H1 (cell line): ENCODE results near the gene KDELR1. TPM values are rescaled to one million over a fixed set of nuclear protein-coding genes. Genes with fewer than 3 reads are reported as not detected.

Source experiments
- CTCF ChIA-PET: fragments of 300-600 bp; sonication (Branson Sonifier 250); formaldehyde crosslinking; loops from one replicate; lab custom pipeline; 2021; ENCODE audit not compliant: partially characterized antibody; lab: Charles Lee
- POLR2A ChIA-PET: fragments of 300-600 bp; sonication (Branson Sonifier 250); formaldehyde crosslinking; loops from one replicate; lab custom pipeline; 2021; ENCODE audit warnings: inconsistent platforms; ENCODE audit not compliant: partially characterized antibody; lab: Charles Lee
- DNase-seq, 2 experiments: peaks; one replicate each; pipeline versions ENCODE4 v3.0.0 to v3.0.0-alpha.2; 2010 to 2022; ENCODE audit warnings: low spot score in 2 of 2, low read depth in 1 of 2, mixed read lengths in 1 of 2
- FAIRE-seq: peaks from 2 replicates; lab custom pipeline; 2011; peaks lifted over from hg19 to GRCh38; lab: Jason Lieb, UNC
- H2AFZ ChIP-seq: 2 replicates; pipeline ENCODE4 v1.8.1; 2012; ENCODE audit warnings: low read length, inconsistent platforms
- H2AK5ac ChIP-seq: 2 replicates; pipeline ENCODE4 v1.6.1; 2013; ENCODE audit warnings: low read depth, low read length
- H2BK120ac ChIP-seq: replicated peaks from 2 replicates; pipeline ENCODE3; 2013; ENCODE audit warnings: low read depth, low read length, inconsistent platforms
- H2BK12ac ChIP-seq: 2 replicates; pipeline ENCODE4 v1.6.1; 2013; ENCODE audit warnings: low read depth, low read length
- H2BK15ac ChIP-seq: 2 replicates; pipeline ENCODE4 v1.6.1; 2013; ENCODE audit warnings: low read length
- H2BK20ac ChIP-seq: 2 replicates; pipeline ENCODE4 v1.6.1; 2013; ENCODE audit warnings: low read length
- H2BK5ac ChIP-seq: 2 replicates; pipeline ENCODE4 v1.6.1; 2013; ENCODE audit warnings: low read depth, low read length
- H3K14ac ChIP-seq: 2 replicates; pipeline ENCODE4 v1.6.1; 2013; ENCODE audit warnings: inconsistent platforms; ENCODE audit not compliant: insufficient read length
- H3K18ac ChIP-seq: 2 replicates; pipeline ENCODE4 v1.6.1; 2013; ENCODE audit warnings: low read length; ENCODE audit errors: extremely low read depth
- H3K23ac ChIP-seq: 2 replicates; pipeline ENCODE4 v1.6.1; 2013; ENCODE audit warnings: inconsistent platforms; ENCODE audit not compliant: insufficient read length
- H3K23me2 ChIP-seq: 2 replicates; pipeline ENCODE4 v1.6.1; 2013; ENCODE audit warnings: low read depth, low read length
- H3K27ac ChIP-seq: 2 replicates; pipeline ENCODE4 v1.6.1; 2011; ENCODE audit warnings: low read depth, low read length, inconsistent platforms
- H3K27me3 ChIP-seq, 4 experiments: replicated peaks in 1 of 4; 1 replicate in 1 of 4; 2 replicates in 3 of 4; pipeline versions ENCODE4 v1.6.1 to v1.8.1; 2011 to 2013; ENCODE audit warnings: low read length in 3 of 4, mild to moderate bottlenecking in 3 of 4, inconsistent platforms in 2 of 4, mixed read lengths in 2 of 4, moderate library complexity in 1 of 4; ENCODE audit not compliant: control insufficient read depth in 3 of 4, insufficient read depth in 3 of 4; ENCODE audit errors: extremely low read depth in 1 of 4
- H3K36me3 ChIP-seq, 4 experiments: 2 replicates each; pipeline versions ENCODE4 v1.6.1 to v1.8.1; 2011 to 2013; ENCODE audit warnings: mild to moderate bottlenecking in 4 of 4, low read length in 3 of 4, moderate library complexity in 2 of 4, control low read depth in 1 of 4, inconsistent platforms in 1 of 4; ENCODE audit not compliant: insufficient read depth in 4 of 4, control insufficient read depth in 2 of 4
- H3K4ac ChIP-seq: replicated peaks from 2 replicates; pipeline ENCODE3; 2013; ENCODE audit warnings: low read length, low read depth, mixed read lengths, inconsistent platforms; ENCODE audit not compliant: insufficient read length
- H3K4me1 ChIP-seq, 4 experiments: replicated peaks in 1 of 4; 1 replicate in 1 of 4; 2 replicates in 3 of 4; pipeline versions ENCODE4 v1.6.1 to v1.8.1; 2011 to 2013; ENCODE audit warnings: low read length in 3 of 4, inconsistent platforms in 2 of 4, mixed read lengths in 1 of 4; ENCODE audit not compliant: insufficient read depth in 4 of 4, control insufficient read depth in 3 of 4
- H3K4me2 ChIP-seq, 2 experiments: 2 replicates each; pipeline versions ENCODE4 v1.6.1 to v1.8.1; 2011 to 2013; ENCODE audit warnings: low read depth in 2 of 2, low read length in 2 of 2, control low read depth in 1 of 2, inconsistent platforms in 1 of 2, mild to moderate bottlenecking in 1 of 2; ENCODE audit not compliant: insufficient read depth in 1 of 2
- H3K4me3 ChIP-seq, 4 experiments: fragments of 200-600, 300-600 bp in 1 of 4; sonication (generic), shearing (Covaris generic), sonication (Bioruptor Twin) in 1 of 4; 2 replicates each; pipeline versions ENCODE4 v1.5.1 to v1.8.1; 2011 to 2016; ENCODE audit warnings: low read length in 4 of 4, low read depth in 3 of 4, control low read depth in 2 of 4, inconsistent platforms in 2 of 4, mild to moderate bottlenecking in 2 of 4, mixed read lengths in 1 of 4, moderate library complexity in 1 of 4; ENCODE audit not compliant: insufficient read depth in 2 of 4; ENCODE audit errors: extremely low read depth in 1 of 4
- H3K56ac ChIP-seq: replicated peaks from 2 replicates; pipeline ENCODE3; 2013; ENCODE audit warnings: low read depth, mild to moderate bottlenecking, mixed read lengths, low read length, inconsistent platforms; ENCODE audit not compliant: insufficient read length
- H3K79me1 ChIP-seq: 2 replicates; pipeline ENCODE4 v1.6.1; 2013; ENCODE audit warnings: low read depth, low read length, control low read depth
- H3K79me2 ChIP-seq, 2 experiments: 2 replicates each; pipeline versions ENCODE4 v1.6.1 to v1.8.1; 2012 to 2013; ENCODE audit warnings: low read length in 2 of 2, mild to moderate bottlenecking in 2 of 2, inconsistent platforms in 1 of 2; ENCODE audit not compliant: insufficient read depth in 2 of 2, control insufficient read depth in 1 of 2
- H3K9ac ChIP-seq, 4 experiments: replicated peaks in 1 of 4; 1 replicate in 1 of 4; 2 replicates in 3 of 4; pipeline versions ENCODE4 v1.6.1 to v1.8.1; 2011 to 2013; ENCODE audit warnings: low read depth in 3 of 4, low read length in 3 of 4, control low read depth in 2 of 4, mild to moderate bottlenecking in 2 of 4, moderate library complexity in 2 of 4, inconsistent platforms in 1 of 4; ENCODE audit errors: extremely low read depth in 1 of 4
- H3K9me3 ChIP-seq, 2 experiments: 2 replicates each; pipeline versions ENCODE4 v1.6.1 to v1.8.1; 2012 to 2013; ENCODE audit warnings: mild to moderate bottlenecking in 2 of 2, moderate library complexity in 2 of 2, control low read depth in 1 of 2, inconsistent platforms in 1 of 2, low read depth in 1 of 2, low read length in 1 of 2, mixed read lengths in 1 of 2; ENCODE audit not compliant: insufficient read depth in 2 of 2
- H4K20me1 ChIP-seq, 2 experiments: replicated peaks in 1 of 2; 2 replicates each; pipeline versions ENCODE3 to v1.8.1; 2011 to 2013; ENCODE audit warnings: inconsistent platforms in 2 of 2, low read length in 2 of 2, mild to moderate bottlenecking in 1 of 2; ENCODE audit not compliant: insufficient read depth in 2 of 2, control insufficient read depth in 1 of 2
- H4K5ac ChIP-seq: 2 replicates; pipeline ENCODE4 v1.6.1; 2013; ENCODE audit warnings: low read length, low read depth, mixed read lengths, inconsistent platforms; ENCODE audit not compliant: insufficient read length
- H4K8ac ChIP-seq: 2 replicates; pipeline ENCODE4 v1.8.0; 2013; ENCODE audit warnings: mild to moderate bottlenecking, moderate library complexity, low read length, inconsistent platforms; ENCODE audit not compliant: insufficient read depth; ENCODE audit errors: extremely low read depth
- H4K91ac ChIP-seq: replicated peaks from 2 replicates; pipeline ENCODE3; 2013; ENCODE audit warnings: low read length, mixed read lengths, inconsistent platforms; ENCODE audit not compliant: insufficient read length
- BACH1 ChIP-seq: IDR thresholded peaks from 2 replicates; pipeline ENCODE4 v1.6.1; 2012; ENCODE audit warnings: low read length, improper control_type of control experiment
- BRCA1 ChIP-seq: IDR thresholded peaks from 2 replicates; pipeline ENCODE4 v1.6.1; 2012; ENCODE audit warnings: low read depth, low read length, improper control_type of control experiment
- CBX8 ChIP-seq: fragments of 300-800, 300-1000 bp; sonication (generic); IDR thresholded peaks from 2 replicates; pipeline ENCODE4 v1.7.1; 2016; ENCODE audit warnings: low read depth, low read length, borderline replicate concordance
- CHD2 ChIP-seq: IDR thresholded peaks from 2 replicates; pipeline ENCODE4 v1.6.1; 2012; ENCODE audit warnings: low read length, improper control_type of control experiment
- KDM4A ChIP-seq: IDR thresholded peaks from one replicate; pipeline ENCODE4 v1.7.1; 2012; ENCODE audit warnings: low read depth, mild to moderate bottlenecking, moderate library complexity, low read length, inconsistent platforms; ENCODE audit not compliant: severe bottlenecking
- RAD21 ChIP-seq, 2 experiments: IDR thresholded peaks in 1 of 2; conservative IDR thresholded peaks in 1 of 2; 2 replicates each; pipeline ENCODE4 v1.6.1; 2011; ENCODE audit warnings: low read depth in 2 of 2, low read length in 2 of 2, improper control_type of control experiment in 1 of 2, inconsistent platforms in 1 of 2, mild to moderate bottlenecking in 1 of 2, moderate library complexity in 1 of 2
- SRF ChIP-seq: IDR thresholded peaks from 2 replicates; pipeline ENCODE4 v1.6.1; 2011; ENCODE audit warnings: mild to moderate bottlenecking, low read depth, low read length, moderate library complexity
- SUZ12 ChIP-seq: fragments of 200-600 bp; sonication (generic); IDR thresholded peaks from 2 replicates; pipeline ENCODE4 v1.6.1; 2012; ENCODE audit warnings: mild to moderate bottlenecking, inconsistent platforms, low read length, moderate library complexity, mixed read lengths
- TEAD4 ChIP-seq: IDR thresholded peaks from 2 replicates; pipeline ENCODE4 v1.6.1; 2012; ENCODE audit warnings: low read depth, low read length, inconsistent platforms, mixed read lengths
- WGBS, 2 experiments: shearing (Covaris generic) in 1 of 2; methylation state at CpG; one replicate each; pipeline versions ENCODE4 v1.1.6 to v1.1.7; 2013 to 2015; ENCODE audit warnings: low lambda C conversion rate in 2 of 2, mixed read lengths in 2 of 2, inconsistent platforms in 1 of 2, low coverage in 1 of 2, missing lambda C conversion rate in 1 of 2; ENCODE audit not compliant: insufficient replicate concordance in 2 of 2, insufficient coverage in 1 of 2, insufficient read length in 1 of 2; ENCODE audit errors: extremely low coverage in 1 of 2, missing lambda C conversion rate in 1 of 2; 5-methylcytosine and 5-hydroxymethylcytosine counted together
- polyA plus RNA-seq, 7 experiments: library from polyadenylated mRNA; depleted of rRNA in 3 of 7; stranded (reverse) in 5 of 7; unstranded in 2 of 7; fragments of >200 nt in 5 of 7; fragments of 200-250 nt in 2 of 7; gene quantifications; 1 replicate in 5 of 7; 2 replicates in 1 of 7; 4 replicates in 1 of 7; pipeline versions ENCODE4 v1.2.1 to v1.2.3, GENCODE V29; 2011 to 2013; ENCODE audit warnings: missing spikeins in 2 of 7, mixed read lengths in 2 of 7
- total RNA-seq: library from RNA; stranded (reverse); fragmentation: NEBNext Ultra II Directional; extraction: Animal tissue kit (Norgen Biotek cat#: 25700); gene quantifications from 2 replicates; pipeline ENCODE4 v1.2.1, GENCODE V29; 2021
- TF ChIP-seq, protein P1 (sequence below): IDR thresholded peaks from 2 replicates; pipeline ENCODE4 v1.6.1; 2012; ENCODE audit warnings: inconsistent platforms
- TF ChIP-seq, protein P2 (sequence below): IDR thresholded peaks from 2 replicates; pipeline ENCODE4 v1.6.1; 2012; ENCODE audit warnings: low read length, inconsistent platforms

Gene KDELR1
- total and polyA plus RNA-seq, 2 of the 8 experiments (the other 6 are each of a cell fraction or from before 2014, with no cell fraction given): 225 to 231 TPM

DNA sequence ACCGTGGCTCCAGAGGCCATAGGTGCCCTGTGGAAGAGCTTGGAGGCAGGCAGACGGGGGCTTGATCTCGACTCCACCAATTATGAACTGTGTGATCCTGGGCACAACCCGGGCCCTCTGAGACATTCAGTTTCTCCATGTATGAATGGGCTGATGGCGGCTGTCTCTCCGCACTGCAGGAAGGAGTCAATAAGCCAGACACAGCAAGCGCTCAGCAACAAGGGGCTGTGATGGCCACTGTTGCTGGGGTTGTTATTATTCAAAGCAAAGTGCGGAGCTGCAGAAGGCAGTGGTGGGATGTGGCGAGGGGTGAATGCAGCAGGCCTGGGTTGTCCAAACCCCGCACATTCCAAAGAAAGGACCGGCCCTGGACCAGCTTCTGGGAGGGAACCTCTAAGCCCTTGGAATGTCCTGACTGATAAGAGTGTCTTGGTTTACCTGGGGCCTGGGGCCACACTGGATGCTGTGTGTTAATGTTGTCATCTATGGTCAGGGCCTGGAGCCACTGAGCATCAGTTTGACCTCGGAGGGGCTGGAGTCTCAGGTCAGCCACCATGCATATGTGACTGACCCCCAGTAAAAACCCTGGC lies 35.9 kb downstream of the KDELR1 start:
- no peaks in the 10 kb centered on the region for H3K79me2 ChIP-seq
- no peak overlapping the region for H3K56ac ChIP-seq
- no peak overlapping the region for H3K9ac ChIP-seq
- 91% methylated on average over 12 of the region's 12 CpGs; no CpG with 5 or more reads in 1 of the 2 experiments for WGBS, 2 experiments
- DNase-seq (no peak), FAIRE-seq (no peak)
- no peak overlapping the region for H3K4me2 ChIP-seq
- no peak overlapping the region for H3K14ac ChIP-seq
- no peaks in the 10 kb centered on the region for H3K27me3 ChIP-seq
- H3K23me2 ChIP-seq: no peaks in the 10 kb centered on the region
- no peak overlapping the region for H3K4me3 ChIP-seq
- H4K8ac ChIP-seq: no peak overlapping the region
- no peak overlapping the region for H2BK120ac ChIP-seq
- no peak overlapping the region for H2AFZ ChIP-seq
- H3K23ac ChIP-seq: no peak overlapping the region
- no peak overlapping the region for H4K91ac ChIP-seq
- POLR2A ChIA-PET: interaction anchor here (1.2 to 1.3 kb wide), 3 partner anchors 36 to 276 kb away, joined by 3 to 4 read pairs (median 3); partner anchors contain the start of gene KDELR1
- H3K79me1 ChIP-seq: no peaks in the 10 kb centered on the region
- H3K4ac ChIP-seq: no peak overlapping the region
- H3K27ac ChIP-seq: no peak overlapping the region; the same call in 1 of the 2 replicates
- no peak overlapping the region for H2BK5ac ChIP-seq
- H4K5ac ChIP-seq: no peak overlapping the region
- no peak overlapping the region for H2BK20ac ChIP-seq
- no peaks in the 10 kb centered on the region for H3K36me3 ChIP-seq
- H3K9me3 ChIP-seq: no peaks in the 10 kb centered on the region
- H3K4me1 ChIP-seq: no peaks in the 10 kb centered on the region
- H3K18ac ChIP-seq: no peak overlapping the region
- no peak overlapping the region for H2AK5ac ChIP-seq
- H4K20me1 ChIP-seq: no peaks in the 10 kb centered on the region
- CTCF ChIA-PET: interaction anchor here (0.9 to 2.1 kb wide), 4 partner anchors 35 to 131 kb away, joined by 3 to 5 read pairs (median 4); partner anchors contain the start of gene KDELR1
- H2BK15ac ChIP-seq: no peak overlapping the region
- H2BK12ac ChIP-seq: no peak overlapping the region
- TF ChIP-seq CHD2 (no peak), SUZ12 (no peak), CBX8 (no peak), BRCA1 (no peak), SRF (no peak), RAD21 (IDR thresholded peaks at IDR 0.05 in 1 of 2, conservative IDR thresholded peaks at IDR 0.05 in 1 of 2; ENCODE audit: low read depth in 2 of 2, low read length in 2 of 2) (no peak), KDM4A (no peak), TEAD4 (no peak), BACH1 (no peak)
- TF ChIP-seq, protein P1, sequence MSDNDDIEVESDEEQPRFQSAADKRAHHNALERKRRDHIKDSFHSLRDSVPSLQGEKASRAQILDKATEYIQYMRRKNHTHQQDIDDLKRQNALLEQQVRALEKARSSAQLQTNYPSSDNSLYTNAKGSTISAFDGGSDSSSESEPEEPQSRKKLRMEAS: no peak
- TF ChIP-seq, protein P2, sequence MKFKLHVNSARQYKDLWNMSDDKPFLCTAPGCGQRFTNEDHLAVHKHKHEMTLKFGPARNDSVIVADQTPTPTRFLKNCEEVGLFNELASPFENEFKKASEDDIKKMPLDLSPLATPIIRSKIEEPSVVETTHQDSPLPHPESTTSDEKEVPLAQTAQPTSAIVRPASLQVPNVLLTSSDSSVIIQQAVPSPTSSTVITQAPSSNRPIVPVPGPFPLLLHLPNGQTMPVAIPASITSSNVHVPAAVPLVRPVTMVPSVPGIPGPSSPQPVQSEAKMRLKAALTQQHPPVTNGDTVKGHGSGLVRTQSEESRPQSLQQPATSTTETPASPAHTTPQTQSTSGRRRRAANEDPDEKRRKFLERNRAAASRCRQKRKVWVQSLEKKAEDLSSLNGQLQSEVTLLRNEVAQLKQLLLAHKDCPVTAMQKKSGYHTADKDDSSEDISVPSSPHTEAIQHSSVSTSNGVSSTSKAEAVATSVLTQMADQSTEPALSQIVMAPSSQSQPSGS: no peak
